GM12878 (cell line): ENCODE results near the gene PIGL. TPM values are rescaled to one million over a fixed set of nuclear protein-coding genes. Genes with fewer than 3 reads are reported as not detected.

ENCODE experiments used
- ATAC-seq: fragments of 200-7000 bp; cut with Tn5 transposase; 3 replicates; pipeline ENCODE4 v1.9.1; 2020; ENCODE audit warnings: mild to moderate bottlenecking, moderate library complexity
- BruUV-seq: library from RNA; stranded (reverse); fragments of 400-500 nt; replicated peaks from 2 replicates; lab custom pipeline; 2021; lab: Mats Ljungman, UMichigan
- CTCF ChIA-PET: fragments of 300-600 bp; sonication (Branson Sonifier 250); formaldehyde crosslinking; extraction: SDS; loops from one replicate; lab custom pipeline; 2021; ENCODE audit warnings: inconsistent platforms; lab: Yijun Ruan, JAX
- POLR2A ChIA-PET: fragments of 350-600 bp; formaldehyde crosslinking; extraction: SDS; loops from one replicate; lab custom pipeline; 2021; ENCODE audit warnings: inconsistent platforms; lab: Charles Lee
- RAD21 ChIA-PET: fragments of 300-600 bp; sonication (Branson Sonifier 250); formaldehyde crosslinking; loops from one replicate; lab custom pipeline; 2023; ENCODE audit warnings: antibody characterized with exemption; ENCODE audit not compliant: unreplicated experiment; lab: Charles Lee
- SMC1A ChIA-PET: fragments of 300-600 bp; sonication (Branson Sonifier 250); formaldehyde crosslinking; loops from one replicate; lab custom pipeline; 2023; ENCODE audit not compliant: unreplicated experiment, uncharacterized antibody; lab: Charles Lee
- DNase-seq: peaks from one replicate; pipeline ENCODE4 v3.0.0-alpha.2; 2011; ENCODE audit warnings: low read depth, low spot score
- FAIRE-seq: peaks from 3 replicates; lab custom pipeline; 2011; peaks lifted over from hg19 to GRCh38; lab: Jason Lieb, UNC
- H2AFZ ChIP-seq: 2 replicates; pipeline ENCODE4 v1.6.0; 2011; ENCODE audit warnings: low read depth, low read length, control low read depth; ENCODE audit not compliant: control insufficient read depth
- H3K27ac ChIP-seq: 2 replicates; pipeline ENCODE4 v1.5.1; 2011; ENCODE audit warnings: control low read depth; ENCODE audit not compliant: control insufficient read depth, insufficient read depth
- H3K27me3 ChIP-seq, 2 experiments: replicated peaks in 1 of 2; 2 replicates each; pipeline versions ENCODE4 v1.6.0 to v1.6.1; 2011; ENCODE audit warnings: low read length in 1 of 2; ENCODE audit not compliant: control insufficient read depth in 2 of 2, insufficient read depth in 2 of 2
- H3K36me3 ChIP-seq, 2 experiments: 2 replicates each; pipeline ENCODE4 v1.5.1; 2011; ENCODE audit warnings: low read length in 1 of 2; ENCODE audit not compliant: control insufficient read depth in 2 of 2, insufficient read depth in 2 of 2
- H3K4me1 ChIP-seq: 2 replicates; pipeline ENCODE4 v1.6.1; 2011; ENCODE audit warnings: mild to moderate bottlenecking, low read length, moderate library complexity, mixed read lengths; ENCODE audit not compliant: control insufficient read depth, insufficient read depth
- H3K4me2 ChIP-seq: 2 replicates; pipeline ENCODE4 v1.6.0; 2011; ENCODE audit warnings: control low read depth; ENCODE audit not compliant: control insufficient read depth, insufficient read depth
- H3K4me3 ChIP-seq: fragments of 200-600 bp; sonication (generic); 2 replicates; pipeline ENCODE4 v1.5.1; 2016
- H3K79me2 ChIP-seq: 2 replicates; pipeline ENCODE4 v1.6.0; 2011; ENCODE audit warnings: low read length; ENCODE audit not compliant: control insufficient read depth, insufficient read depth
- H3K9ac ChIP-seq: 2 replicates; pipeline ENCODE4 v1.8.0; 2011; ENCODE audit warnings: low read length, control low read depth, mixed read lengths; ENCODE audit not compliant: control insufficient read depth, insufficient read depth
- H3K9me3 ChIP-seq: replicated peaks from 3 replicates; pipeline ENCODE4 v1.5.1; 2011; ENCODE audit warnings: mild to moderate bottlenecking, low read length; ENCODE audit not compliant: control insufficient read depth, insufficient read depth
- H4K20me1 ChIP-seq: 2 replicates; pipeline ENCODE4 v1.6.0; 2011; ENCODE audit not compliant: control insufficient read depth, insufficient read depth
- CHD1 ChIP-seq: IDR thresholded peaks from 2 replicates; pipeline ENCODE4 v1.6.1; 2012; ENCODE audit warnings: low read depth, low read length, improper control_type of control experiment
- SKIL ChIP-seq: fragments of 450-650 bp; IDR thresholded peaks from 2 replicates; pipeline ENCODE4 v1.6.1; 2017; ENCODE audit warnings: mild to moderate bottlenecking, low read depth, inconsistent platforms; ENCODE audit not compliant: poor library complexity, severe bottlenecking
- WGBS: methylation state at CpG from one replicate; pipeline ENCODE4 v1.1.6; 2016; ENCODE audit warnings: low lambda C conversion rate; ENCODE audit not compliant: insufficient replicate concordance, insufficient coverage; ENCODE audit errors: missing lambda C conversion rate; 5-methylcytosine and 5-hydroxymethylcytosine counted together
- in situ Hi-C: fragments of 300-500 bp; cut with MboI; formaldehyde crosslinking; loops from 9 replicates; pipeline ENCODE4 v1.14.3; 2018; ENCODE audit warnings: mixed read lengths
- intact Hi-C: fragments of 100-400 bp; cut with micrococcal nuclease; formaldehyde crosslinking; loops from one replicate; pipeline ENCODE4 v1.14.2; 2022; ENCODE audit not compliant: unreplicated experiment
- polyA plus RNA-seq, 11 experiments: library from polyadenylated mRNA; depleted of rRNA in 4 of 11; unstranded in 6 of 11; stranded (reverse) in 5 of 11; fragments of >200 nt; fragmentation: Nextera tagmentation in 4 of 11; fragmentation: Illumina TruSeq in 1 of 11; extraction: Ambion mirVana in 4 of 11; extraction: Trizol in 1 of 11; gene quantifications; 1 replicate in 1 of 11; 2 replicates in 10 of 11; pipeline versions ENCODE4 v1.2.1 to v1.2.3, GENCODE V29; 2011 to 2016; ENCODE audit warnings: inconsistent platforms in 2 of 11, missing spikeins in 2 of 11, low read depth in 1 of 11
- total RNA-seq, 4 experiments: library from RNA; depleted of rRNA in 3 of 4; stranded (reverse); fragments of >200 nt in 3 of 4; fragmentation: Illumina TruSeq in 1 of 4; extraction: Trizol in 1 of 4; gene quantifications; 2 replicates each; pipeline versions ENCODE4 v1.2.1 to v1.2.3, GENCODE V29; 2013 to 2021

PIGL gene
- total and polyA plus RNA-seq, 10 of the 15 experiments (the other 5 are each of a cell fraction or from before 2014, with no cell fraction given): 25.9 to 52.5 (median 30.2) TPM

- no peak overlapping the region for H3K4me3 ChIP-seq
- intact Hi-C loops: no loop called here
- ATAC-seq: no peak
- TF ChIP-seq SKIL: no peak
- TF ChIP-seq CHD1: no peak
- TF ChIP-seq, all 136 proteins: peak for 0
- Histone ChIP-seq H3K36me3 (no peaks in the 10 kb centered on the region; a peak in 1 of 4 replicates), H2AFZ (no peak overlapping the region), H3K79me2 (no peaks in the 10 kb centered on the region), H3K4me1 (no peaks in the 10 kb centered on the region), H3K27me3 (no peaks in the 10 kb centered on the region), H3K9ac (no peak overlapping the region), H3K9me3 (no peaks in the 10 kb centered on the region), H4K20me1 (no peaks in the 10 kb centered on the region), H3K27ac (no peak overlapping the region), H3K4me2 (no peak overlapping the region)
- SMC1A ChIA-PET: interaction anchor here (0.9 to 3.4 kb wide), 5 partner anchors 7 to 61 kb away, joined by 3 to 16 read pairs (median 5); no protein-coding TSS in a partner anchor
- no peak for DNase-seq
- BruUV-seq: no TSS peak
- CTCF ChIA-PET: interaction anchor here (0.7 to 5.4 kb wide), 5 partner anchors 9 to 271 kb away, joined by 3 to 37 read pairs (median 5); no protein-coding TSS in a partner anchor
- in situ Hi-C loops: no loop called here
- RAD21 ChIA-PET: interaction anchor here (1.1 kb wide), 1 partner anchor 61 kb away, joined by 3 read pairs; no protein-coding TSS in a partner anchor
- 90% methylated on average over 13 of the region's 13 CpGs for WGBS
- FAIRE-seq: no peak
- POLR2A ChIA-PET: interaction anchor here (0.6 to 2.1 kb wide), 2 partner anchors 11 to 13 kb away, joined by 4 to 8 read pairs; no protein-coding TSS in a partner anchor
Observed at GRCh38 chr17:16301963-16302855, 85.2 kb downstream of the PIGL start.
